Thoracic aorta (tissue), 2 donors: ENCODE measurements around the gene TSPAN2. TPM values are rescaled to one million over a fixed set of nuclear protein-coding genes. Genes with fewer than 3 reads are reported as not detected.

Experiments
- ATAC-seq: fragments of 150-250 bp; one replicate; pipeline ENCODE4 v1.8.0; 2017; ENCODE audit warnings: low read depth; ENCODE audit not compliant: insufficient number of reproducible peaks, low FRiP score
- DNase-seq: peaks from one replicate; pipeline ENCODE4 v3.0.0-alpha.2; 2020; ENCODE audit warnings: low spot score
- H3K27ac ChIP-seq, 2 donors: fragments of 200-600 bp; sonication (generic); 1 replicate in 1 of 2; 2 replicates in 1 of 2; pipeline ENCODE4 v1.5.1; 2016; ENCODE audit warnings: mild to moderate bottlenecking in 2 of 2, moderate library complexity in 2 of 2
- H3K27me3 ChIP-seq: fragments of 200-600 bp; sonication (generic); replicated peaks from 2 replicates; pipeline ENCODE4 v1.6.0; 2016; ENCODE audit warnings: mild to moderate bottlenecking; ENCODE audit not compliant: insufficient read depth
- H3K36me3 ChIP-seq: fragments of 200-600 bp; sonication (generic); one replicate; pipeline ENCODE4 v1.5.1; 2016
- H3K4me1 ChIP-seq, 2 donors: fragments of 200-600 bp; sonication (generic); 1 replicate in 1 of 2; 2 replicates in 1 of 2; pipeline versions ENCODE4 v1.5.1 to v1.6.0; 2016; ENCODE audit warnings: low read depth in 2 of 2, mild to moderate bottlenecking in 1 of 2; ENCODE audit not compliant: control insufficient read depth in 1 of 2
- H3K4me3 ChIP-seq: fragments of 200-600 bp; sonication (generic); 2 replicates; pipeline ENCODE4 v1.5.1; 2016; ENCODE audit warnings: mild to moderate bottlenecking
- H3K9me3 ChIP-seq: fragments of 200-600 bp; sonication (generic); 2 replicates; pipeline ENCODE4 v1.5.1; 2016
- CTCF ChIP-seq: fragments of 200-600 bp; sonication (generic); IDR thresholded peaks from one replicate; pipeline ENCODE4 v1.5.1; 2019; ENCODE audit warnings: antibody characterized with exemption
- total RNA-seq, 2 donors: library from RNA; depleted of rRNA; stranded (reverse); fragments of >200 nt; gene quantifications; one replicate each; pipeline versions ENCODE4 v1.1.0 to v1.2.3, GENCODE V29; 2016

Gene TSPAN2
- total RNA-seq, 2 donors from 2014 or later = 26.2 to 34.3 TPM

GRCh38 chr1:115012434-115012833 is 76.9 kb downstream of the TSPAN2 start:
- Histone ChIP-seq H3K4me1 (no peaks in the 10 kb centered on the region), H3K4me3 (no peak overlapping the region), H3K27ac (no peak overlapping the region), H3K27me3 (no peaks in the 10 kb centered on the region), H3K36me3 (no peaks in the 10 kb centered on the region), H3K9me3 (no peaks in the 10 kb centered on the region)
- ATAC-seq (no peak), DNase-seq (no peak)
- TF ChIP-seq CTCF = no peak

- Histone ChIP-seq H3K9me3 (no peaks in the 10 kb centered on the region), H3K36me3 (no peaks in the 10 kb centered on the region), H3K4me1 (no peaks in the 10 kb centered on the region), H3K4me3 (no peak overlapping the region), H3K27me3 (no peaks in the 10 kb centered on the region), H3K27ac (no peak overlapping the region)
- DNase-seq = no peak
- TF ChIP-seq CTCF = no peak
- no peak for ATAC-seq
These were observed 77.3 kb downstream of the TSPAN2 start for GRCh38 chr1:115012006-115012405.

- Histone ChIP-seq H3K4me1 (no peaks in the 10 kb centered on the region), H3K36me3 (no peaks in the 10 kb centered on the region), H3K27ac (no peak overlapping the region), H3K27me3 (no peaks in the 10 kb centered on the region), H3K9me3 (no peaks in the 10 kb centered on the region), H3K4me3 (no peak overlapping the region)
- DNase-seq (no peak), ATAC-seq (no peak)
- no peak for TF ChIP-seq CTCF
These were observed 83.1 kb downstream of the TSPAN2 start for GRCh38 chr1:115006191-115006590.

Other genes with a start within 250 kb of the TSPAN2 start
- not detected for gene SYCP1, start 234.6 kb downstream of the TSPAN2 start, total RNA-seq
- gene TSHB, start 59.7 kb downstream of the TSPAN2 start, total RNA-seq = not detected
- 10 to 100 TPM; 21.8 to 25.7 TPM for gene NGF, start 248.7 kb upstream of the TSPAN2 start, total RNA-seq